Right lobe of liver (tissue), 6 donors: ENCODE data around the gene CYREN. TPM values are rescaled to one million over a fixed set of nuclear protein-coding genes. Genes with fewer than 3 reads are reported as not detected.
A peak's percentile ranks its signal among the peaks of the same experiment; 100 is the strongest.

Experiments used
- ATAC-seq, 4 donors: fragments of 200-7000 bp; cut with Tn5 transposase; one replicate each; pipeline ENCODE4 v1.9.1; 2020; ENCODE audit warnings: mild to moderate bottlenecking in 4 of 4, moderate library complexity in 4 of 4
- DNase-seq, 3 donors: peaks; one replicate each; pipeline ENCODE4 v3.0.0-alpha.2; 2020
- H3K27ac ChIP-seq, 3 donors: fragments of 200-600 bp; one replicate each; pipeline ENCODE4 v1.8.0; 2022
- H3K27me3 ChIP-seq, 2 donors: fragments of 200-600 bp; one replicate each; pipeline ENCODE4 v1.8.0; 2022
- H3K36me3 ChIP-seq, 4 donors: fragments of 200-600 bp; sonication (generic) in 1 of 4; one replicate each; pipeline versions ENCODE4 v1.5.1 to v1.8.0; 2017 to 2022; ENCODE audit warnings: control low read depth in 1 of 4
- H3K4me1 ChIP-seq, 4 donors: fragments of 200-600 bp; sonication (generic) in 1 of 4; one replicate each; pipeline versions ENCODE4 v1.5.1 to v1.8.0; 2017 to 2022; ENCODE audit warnings: control low read depth in 1 of 4
- H3K4me3 ChIP-seq, 3 donors: fragments of 200-600 bp; one replicate each; pipeline ENCODE4 v1.8.0; 2022
- H3K9me3 ChIP-seq, 4 donors: fragments of 200-600 bp; sonication (generic) in 1 of 4; one replicate each; pipeline versions ENCODE4 v1.5.1 to v1.8.0; 2017 to 2022; ENCODE audit warnings: control low read depth in 1 of 4
- CTCF ChIP-seq, 4 donors: fragments of 200-600 bp in 3 of 4; fragments of 450-650 bp in 1 of 4; IDR thresholded peaks; one replicate each; pipeline versions ENCODE4 v1.5.1 to v1.8.0; 2016 to 2022; ENCODE audit warnings: antibody characterized with exemption in 4 of 4, mild to moderate bottlenecking in 2 of 4
- POLR2A ChIP-seq: fragments of 450-650 bp; IDR thresholded peaks from one replicate; pipeline ENCODE4 v1.6.1; 2017; ENCODE audit warnings: antibody characterized with exemption, mild to moderate bottlenecking
- WGBS: methylation state at CpG from one replicate; pipeline ENCODE4 v1.1.6; 2018; ENCODE audit warnings: low coverage, low lambda C conversion rate; ENCODE audit not compliant: insufficient coverage; ENCODE audit errors: missing lambda C conversion rate; 5-methylcytosine and 5-hydroxymethylcytosine counted together
- intact Hi-C, 2 donors: fragments of 100-400 bp; cut with DNase I; formaldehyde crosslinking; loops; one replicate each; pipeline versions ENCODE4 v1.11.2 to v1.14.1; 2022
- total RNA-seq, 6 experiments: library from RNA; depleted of rRNA in 2 of 6; stranded (reverse); fragments of >200 nt in 2 of 6; fragmentation: NEBNext Ultra II Directional in 3 of 6; extraction: Animal tissue kit (Norgen Biotek cat#: 25700) in 3 of 6; gene quantifications; one replicate each; pipeline versions ENCODE4 v1.1.0 to v1.2.4, GENCODE V29; 2016 to 2023
- donor health status: DM: no; HTN: yes; CAD: no.
- donor health status: DM: no; HTN: no; CAD: no.
- donor health status: DM: no; HTN: no; CAD: no.
- donor health status: DM: no; HTN: yes; CAD: no.
- donor health status: DM: no; HTN: yes; CAD: no.

Gene CYREN
- total RNA-seq, 6 experiments from 2014 or later: 11.5 to 17.1 (median 15.0) TPM

GRCh38 chr7:135190703-135191102, 20.2 kb upstream of the CYREN start:
- H3K36me3 ChIP-seq: peaks cover 5 to 63% (median 19%) of the 10 kb centered on the region in 4 donors
- DNase-seq: no peak
- H3K27ac ChIP-seq: no peak overlapping the region
- no peak for ATAC-seq
- H3K4me1 ChIP-seq: peaks cover 0 to 6% (median 0%) of the 10 kb centered on the region in 4 donors
- no peaks in the 10 kb centered on the region for H3K27me3 ChIP-seq
- H3K9me3 ChIP-seq: no peaks in the 10 kb centered on the region
- H3K4me3 ChIP-seq: no peak overlapping the region
- TF ChIP-seq CTCF (IDR thresholded peaks at IDR 0.05): no peak
- TF ChIP-seq POLR2A: no peak
- intact Hi-C loops: no loop called here

GRCh38 chr7:135189961-135190360, 19.5 kb upstream of the CYREN start:
- H3K4me3 ChIP-seq: no peak overlapping the region
- H3K27me3 ChIP-seq: no peaks in the 10 kb centered on the region
- H3K36me3 ChIP-seq: peaks cover 4 to 63% (median 21%) of the 10 kb centered on the region in 4 donors
- no peaks in the 10 kb centered on the region for H3K9me3 ChIP-seq
- WGBS: 92% methylated on average over 4 of the region's 4 CpGs
- peaks cover 0 to 6% (median 0%) of the 10 kb centered on the region in 4 donors for H3K4me1 ChIP-seq
- intact Hi-C loops: no loop called here
- ATAC-seq (no peak), DNase-seq (no peak)
- TF ChIP-seq POLR2A (no peak), CTCF (IDR thresholded peaks at IDR 0.05) (no peak)
- no peak overlapping the region for H3K27ac ChIP-seq

GRCh38 chr7:135189221-135189662, 18.7 kb upstream of the CYREN start:
- Histone ChIP-seq H3K27ac (no peak overlapping the region), H3K9me3 (no peaks in the 10 kb centered on the region), H3K4me3 (no peak overlapping the region), H3K27me3 (no peaks in the 10 kb centered on the region), H3K4me1 (peaks cover 0 to 6% (median 0%) of the 10 kb centered on the region in 4 donors), H3K36me3 (peaks cover 0 to 61% (median 21%) of the 10 kb centered on the region in 4 donors)
- intact Hi-C loops: no loop called here
- TF ChIP-seq CTCF (IDR thresholded peaks at IDR 0.05) (no peak), POLR2A (no peak)
- DNase-seq (peak in 1 of 3 donors; percentile 75), ATAC-seq (peak; percentile 82 to 93 (median 87))
- WGBS: 56% methylated on average over 5 of the region's 6 CpGs

GRCh38 chr7:135188298-135188984, 17.9 kb upstream of the CYREN start:
- Histone ChIP-seq H3K9me3 (no peaks in the 10 kb centered on the region), H3K36me3 (peaks cover 0 to 66% (median 21%) of the 10 kb centered on the region in 4 donors), H3K27ac (no peak overlapping the region), H3K27me3 (no peaks in the 10 kb centered on the region), H3K4me1 (peaks cover 0 to 6% (median 0%) of the 10 kb centered on the region in 4 donors), H3K4me3 (no peak overlapping the region)
- 80% methylated on average over 1 of the region's 12 CpGs for WGBS
- DNase-seq (no peak), ATAC-seq (no peak)
- TF ChIP-seq CTCF (IDR thresholded peaks at IDR 0.05) (no peak), POLR2A (no peak)
- intact Hi-C loops: no loop called here
